Measurements from ENCODE around the gene ZSCAN22. TPM values are rescaled to one million over a fixed set of nuclear protein-coding genes. Genes with fewer than 3 reads are reported as not detected.

ZSCAN22 gene
- total RNA-seq, 2 donors from 2014 or later = 3.0 to 3.7 TPM

DNA sequence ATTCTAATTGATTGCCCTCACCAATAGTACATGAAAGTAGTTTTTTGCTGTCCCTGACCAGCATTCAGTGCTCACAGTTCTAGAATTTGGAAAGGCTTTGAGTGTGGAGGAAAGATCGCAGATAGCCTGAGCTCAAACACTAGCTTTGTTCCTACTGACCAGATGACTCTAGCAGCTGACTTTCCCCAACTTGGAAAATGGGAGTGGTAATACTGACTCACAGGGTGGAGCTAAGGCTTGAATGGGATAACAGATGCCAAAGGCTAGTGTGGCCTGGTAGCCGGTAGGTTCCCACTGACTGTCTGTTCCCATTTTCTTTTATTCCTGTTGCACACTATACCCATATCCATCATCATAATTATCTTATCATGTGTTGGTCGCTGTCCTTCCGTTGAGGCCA lies 3.7 kb downstream of the ZSCAN22 start:
- H3K9ac ChIP-seq (ENCODE audit: low read depth in 2 of 2, low read length in 2 of 2) = no peak overlapping the region
- H3K4me3 ChIP-seq = no peak overlapping the region
- no peaks in the 10 kb centered on the region for H3K9me3 ChIP-seq
- H3K27ac ChIP-seq = no peak overlapping the region
- H3K4me1 ChIP-seq = peaks cover 12% of the 10 kb centered on the region
- no peak for DNase-seq
- TF ChIP-seq, protein P1, sequence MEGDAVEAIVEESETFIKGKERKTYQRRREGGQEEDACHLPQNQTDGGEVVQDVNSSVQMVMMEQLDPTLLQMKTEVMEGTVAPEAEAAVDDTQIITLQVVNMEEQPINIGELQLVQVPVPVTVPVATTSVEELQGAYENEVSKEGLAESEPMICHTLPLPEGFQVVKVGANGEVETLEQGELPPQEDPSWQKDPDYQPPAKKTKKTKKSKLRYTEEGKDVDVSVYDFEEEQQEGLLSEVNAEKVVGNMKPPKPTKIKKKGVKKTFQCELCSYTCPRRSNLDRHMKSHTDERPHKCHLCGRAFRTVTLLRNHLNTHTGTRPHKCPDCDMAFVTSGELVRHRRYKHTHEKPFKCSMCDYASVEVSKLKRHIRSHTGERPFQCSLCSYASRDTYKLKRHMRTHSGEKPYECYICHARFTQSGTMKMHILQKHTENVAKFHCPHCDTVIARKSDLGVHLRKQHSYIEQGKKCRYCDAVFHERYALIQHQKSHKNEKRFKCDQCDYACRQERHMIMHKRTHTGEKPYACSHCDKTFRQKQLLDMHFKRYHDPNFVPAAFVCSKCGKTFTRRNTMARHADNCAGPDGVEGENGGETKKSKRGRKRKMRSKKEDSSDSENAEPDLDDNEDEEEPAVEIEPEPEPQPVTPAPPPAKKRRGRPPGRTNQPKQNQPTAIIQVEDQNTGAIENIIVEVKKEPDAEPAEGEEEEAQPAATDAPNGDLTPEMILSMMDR (IDR thresholded peaks at IDR 0.05) = no peak
- H3K27me3 ChIP-seq = no peaks in the 10 kb centered on the region
- intact Hi-C loops (cut with DNase I) = no loop called here
- no peaks in the 10 kb centered on the region for H3K36me3 ChIP-seq

DNA sequence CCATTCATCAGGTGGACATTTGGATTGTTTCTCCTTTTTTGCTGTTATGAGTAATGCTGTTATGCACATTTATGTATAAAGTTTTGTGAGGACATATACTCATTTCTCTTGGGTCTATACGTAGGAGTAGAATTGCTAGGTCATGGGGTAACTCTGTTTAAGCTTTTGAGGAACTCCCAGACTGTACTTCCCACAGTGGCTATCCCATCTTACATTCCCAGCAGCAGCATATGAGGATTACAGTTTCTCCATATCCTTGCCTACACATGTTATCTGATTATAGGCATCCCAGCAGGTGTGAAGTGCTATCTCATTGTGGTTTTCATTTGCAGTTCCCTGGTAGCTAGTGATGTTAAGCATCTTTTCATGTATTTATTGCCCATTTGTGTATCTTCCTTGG lies 5.9 kb downstream of the ZSCAN22 start:
- H3K27me3 ChIP-seq = no peaks in the 10 kb centered on the region
- no peak overlapping the region for H3K4me3 ChIP-seq
- no peaks in the 10 kb centered on the region for H3K9me3 ChIP-seq
- no peaks in the 10 kb centered on the region for H3K36me3 ChIP-seq
- no peak overlapping the region for H3K27ac ChIP-seq
- DNase-seq = no peak
- TF ChIP-seq, protein P1 (IDR thresholded peaks at IDR 0.05) = no peak
- no peak overlapping the region for H3K9ac ChIP-seq (ENCODE audit: low read depth in 2 of 2, low read length in 2 of 2)
- intact Hi-C loops (cut with DNase I) = no loop called here
- peaks cover 9% of the 10 kb centered on the region for H3K4me1 ChIP-seq

GRCh38 chr19:58334691-58335249 lies 8.0 kb downstream of the ZSCAN22 start:
- Histone ChIP-seq H3K36me3 (no peaks in the 10 kb centered on the region), H3K27ac (no peak overlapping the region), H3K9ac (ENCODE audit: low read depth in 2 of 2, low read length in 2 of 2) (no peak overlapping the region), H3K4me1 (no peaks in the 10 kb centered on the region), H3K9me3 (no peaks in the 10 kb centered on the region), H3K27me3 (no peaks in the 10 kb centered on the region), H3K4me3 (no peak overlapping the region)
- no peak for DNase-seq
- TF ChIP-seq, protein P1 (IDR thresholded peaks at IDR 0.05) = no peak
- intact Hi-C loops (cut with DNase I) = no loop called here

- no peaks in the 10 kb centered on the region for H3K9me3 ChIP-seq
- no peak for DNase-seq
- intact Hi-C loops (cut with DNase I) = no loop called here
- H3K27me3 ChIP-seq = no peaks in the 10 kb centered on the region
- TF ChIP-seq, protein P1 (IDR thresholded peaks at IDR 0.05) = no peak
- no peak overlapping the region for H3K27ac ChIP-seq
- no peaks in the 10 kb centered on the region for H3K36me3 ChIP-seq
- H3K4me1 ChIP-seq = no peaks in the 10 kb centered on the region
- no peak overlapping the region for H3K9ac ChIP-seq (ENCODE audit: low read depth in 2 of 2, low read length in 2 of 2)
- no peak overlapping the region for H3K4me3 ChIP-seq
These were observed 8.8 kb downstream of the ZSCAN22 start for GRCh38 chr19:58335630-58336029.

DNA sequence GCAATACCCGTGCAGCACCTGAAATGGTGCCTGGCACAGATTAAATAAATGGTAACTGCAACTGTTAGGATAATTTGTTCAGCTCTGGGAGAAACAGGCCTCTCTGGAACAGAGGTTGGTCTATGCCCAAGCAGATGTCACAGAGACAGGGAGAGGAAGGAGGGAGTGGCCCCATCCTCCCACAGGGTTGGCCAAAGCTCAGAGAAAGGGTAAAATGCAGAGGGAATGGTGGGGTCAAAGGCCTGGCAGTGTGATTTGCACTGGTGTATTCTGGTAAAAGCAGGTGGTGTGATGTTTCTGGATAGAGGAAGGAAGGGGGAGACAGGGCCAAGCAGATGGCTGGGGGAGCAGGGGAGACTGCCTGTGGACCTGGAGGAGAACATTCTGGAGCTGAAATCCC lies 9.4 kb downstream of the ZSCAN22 start:
- Histone ChIP-seq H3K9me3 (no peaks in the 10 kb centered on the region), H3K27ac (no peak overlapping the region), H3K9ac (ENCODE audit: low read depth in 2 of 2, low read length in 2 of 2) (no peak overlapping the region), H3K4me3 (no peak overlapping the region), H3K36me3 (no peaks in the 10 kb centered on the region), H3K4me1 (no peaks in the 10 kb centered on the region), H3K27me3 (no peaks in the 10 kb centered on the region)
- no peak for DNase-seq
- TF ChIP-seq, protein P1 (IDR thresholded peaks at IDR 0.05) = no peak
- intact Hi-C loops (cut with DNase I) = no loop called here
